GM19238 (cell line): ENCODE data around the gene BASP1.
"Not testable (repeated sequence)": the region's sequence is repeated elsewhere in the genome, so short reads cannot be mapped to it uniquely, and the experiment has no call there.

Experiments used
- DNase-seq: peaks from one replicate; pipeline ENCODE4 v3.0.0; 2011; ENCODE audit warnings: low spot score; ENCODE audit not compliant: insufficient read length

Gene BASP1

DNA sequence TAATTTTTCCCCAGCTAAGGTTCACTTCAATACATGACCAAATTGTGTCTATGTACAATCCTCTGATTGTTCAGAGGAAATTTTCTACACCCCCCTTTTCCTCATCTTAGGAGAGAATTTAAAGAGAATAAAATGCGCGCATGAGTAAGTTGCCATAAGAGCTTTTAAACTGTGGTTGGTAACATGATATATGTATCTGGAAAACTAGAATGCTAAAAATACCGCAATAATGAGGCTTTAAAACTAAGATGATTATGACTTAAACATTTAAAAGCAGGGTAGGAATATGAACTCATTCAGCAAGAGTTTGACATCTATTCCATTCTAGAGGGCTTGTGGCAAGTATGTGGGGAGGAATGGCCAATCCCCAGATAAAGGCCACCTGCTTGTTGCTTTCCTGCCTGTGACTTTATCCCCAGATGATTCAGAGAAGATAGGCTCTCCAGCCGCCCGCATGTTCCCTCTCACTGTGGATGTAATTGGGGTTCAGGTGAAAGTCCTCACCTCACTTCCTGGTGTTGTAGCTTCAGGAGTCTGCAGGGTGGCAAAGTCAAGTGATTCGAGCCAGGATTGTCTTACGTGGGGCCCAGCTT lies 26.5 kb upstream of the BASP1 start:
- DNase-seq = no peak

DNA sequence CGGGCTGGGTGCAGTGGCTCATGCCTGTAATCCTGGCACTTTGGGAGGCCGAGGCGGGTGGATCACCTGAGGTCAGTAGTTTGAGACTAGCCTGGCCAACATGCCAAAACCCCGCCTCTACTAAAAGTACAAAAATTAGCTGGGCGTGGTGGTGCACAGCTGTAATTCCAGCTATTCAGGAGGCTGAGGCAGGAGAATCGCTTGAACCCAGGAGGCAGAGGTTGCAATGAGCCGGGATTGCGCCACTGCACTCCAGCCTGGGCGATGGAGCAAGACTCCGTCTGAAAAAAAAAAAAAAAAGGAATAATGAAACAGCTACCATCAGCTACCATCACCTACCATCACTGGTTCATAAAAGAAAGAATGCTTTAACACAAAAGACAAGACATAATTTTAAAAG lies 25.9 kb upstream of the BASP1 start:
- not testable (repeated sequence) for DNase-seq

DNA sequence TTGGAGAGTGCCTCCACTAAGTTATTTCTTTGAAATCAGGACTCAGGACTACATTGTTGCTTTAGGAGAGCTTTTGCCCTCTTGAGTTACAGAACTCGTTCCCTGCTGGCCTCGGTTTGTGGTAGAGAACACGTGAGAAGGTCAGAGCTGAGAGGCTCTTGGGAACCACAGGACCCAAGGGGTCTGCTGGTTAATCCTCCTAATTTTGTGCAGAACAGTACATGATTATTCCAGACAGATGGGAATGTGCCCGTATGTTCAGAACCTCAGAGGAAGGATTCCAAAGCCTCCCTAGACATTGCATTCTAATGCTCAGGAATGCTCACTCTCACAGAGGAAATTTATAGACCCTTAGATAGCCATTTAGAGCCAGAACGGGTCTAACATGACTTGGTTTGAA lies 25.2 kb upstream of the BASP1 start:
- DNase-seq = no peak

GRCh38 chr5:17196024-17196423 lies 21.4 kb upstream of the BASP1 start:
- DNase-seq = no peak

- DNase-seq = no peak
These were observed 20.7 kb upstream of the BASP1 start for GRCh38 chr5:17196697-17197096.

GRCh38 chr5:17203329-17204132 lies 13.9 kb upstream of the BASP1 start:
- DNase-seq = peak; percentile 28

- no peak for DNase-seq
These were observed 13.3 kb upstream of the BASP1 start for GRCh38 chr5:17204133-17204489.

GRCh38 chr5:17206021-17206420 lies 11.4 kb upstream of the BASP1 start:
- DNase-seq = no peak

- no peak for DNase-seq
These were observed 5.2 kb upstream of the BASP1 start for GRCh38 chr5:17212191-17212590.

GRCh38 chr5:17212996-17213395 lies 4.4 kb upstream of the BASP1 start:
- DNase-seq = no peak

DNA sequence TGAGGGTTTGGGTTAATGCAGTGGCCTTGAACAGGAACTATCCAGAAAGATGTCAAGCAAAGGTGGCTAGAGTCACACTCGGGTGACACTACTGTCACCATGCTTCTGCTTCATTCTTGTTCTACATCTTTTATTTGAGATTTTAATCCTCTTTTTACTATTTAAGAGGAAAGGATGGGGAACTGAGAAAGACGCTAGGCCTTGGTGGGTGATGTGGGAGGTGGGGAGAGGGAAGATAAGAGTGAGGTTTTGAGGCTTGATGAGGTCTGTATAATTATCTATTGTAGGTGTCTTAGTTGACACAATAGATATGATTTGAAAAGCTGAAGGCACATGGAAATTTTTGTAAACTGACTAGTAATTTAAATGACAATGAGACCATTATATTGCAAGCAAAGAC lies 3.5 kb upstream of the BASP1 start:
- DNase-seq = no peak

DNA sequence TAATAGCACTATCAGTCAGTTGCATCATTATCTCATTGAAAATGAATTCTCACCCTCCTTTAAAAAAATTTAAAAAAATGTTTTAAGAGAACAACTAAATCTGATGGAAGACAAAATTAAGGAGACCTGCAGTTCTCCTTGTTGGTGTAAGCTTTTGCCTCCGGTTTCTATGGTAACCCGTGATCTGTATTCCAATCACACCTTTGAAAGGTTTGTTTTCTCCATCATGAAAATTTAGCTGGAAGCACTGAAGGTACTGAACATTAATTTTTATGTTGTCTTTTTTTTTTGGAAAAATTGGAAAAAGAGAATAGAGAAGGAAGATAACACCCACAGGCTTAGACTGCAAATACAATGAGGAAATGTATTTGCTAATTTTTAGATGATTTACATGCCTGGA lies 2.5 kb upstream of the BASP1 start:
- DNase-seq = no peak

- DNase-seq = no peak
These were observed 2.1 kb upstream of the BASP1 start for GRCh38 chr5:17215361-17215760.

DNA sequence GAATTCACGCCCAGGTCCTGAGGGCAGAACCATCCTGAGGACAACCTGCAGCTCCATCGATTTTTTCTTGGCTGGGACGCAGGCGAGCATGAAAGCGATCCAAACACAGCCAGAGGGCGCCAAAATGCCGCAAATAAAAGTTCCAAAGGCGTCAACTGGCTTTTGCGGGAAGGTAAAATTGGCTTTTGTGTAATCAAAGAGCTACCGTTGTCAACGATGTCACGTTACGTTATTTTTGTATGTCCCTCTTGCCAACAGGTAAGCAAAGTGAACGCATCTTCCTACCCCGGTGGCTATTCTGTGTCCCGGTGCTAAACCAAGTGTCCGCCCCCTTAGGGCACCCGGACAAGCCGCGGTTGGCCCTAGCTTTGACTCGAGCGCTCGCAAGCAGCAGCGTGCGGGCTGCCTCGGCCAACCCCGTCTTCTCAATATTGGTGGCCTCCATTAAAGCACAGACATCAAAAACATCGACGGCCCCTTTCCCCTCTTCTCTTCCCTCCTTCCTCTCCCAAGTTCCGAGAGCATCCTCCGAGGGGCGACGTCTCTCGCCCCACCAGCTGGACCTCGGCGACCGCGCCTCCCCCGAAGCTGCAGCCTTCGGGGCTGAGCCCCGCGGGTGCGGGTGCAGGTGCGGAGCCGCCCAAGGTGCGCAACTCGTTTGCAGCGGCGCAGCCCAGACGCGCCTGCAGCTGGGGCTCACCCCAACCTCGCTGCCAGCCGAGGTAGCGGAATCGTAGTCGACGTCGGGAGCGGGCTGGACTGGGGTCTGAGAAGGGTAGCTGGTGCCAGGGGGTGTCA lies 1.1 kb upstream of the BASP1 start:
- peak; percentile 39 for DNase-seq

DNA sequence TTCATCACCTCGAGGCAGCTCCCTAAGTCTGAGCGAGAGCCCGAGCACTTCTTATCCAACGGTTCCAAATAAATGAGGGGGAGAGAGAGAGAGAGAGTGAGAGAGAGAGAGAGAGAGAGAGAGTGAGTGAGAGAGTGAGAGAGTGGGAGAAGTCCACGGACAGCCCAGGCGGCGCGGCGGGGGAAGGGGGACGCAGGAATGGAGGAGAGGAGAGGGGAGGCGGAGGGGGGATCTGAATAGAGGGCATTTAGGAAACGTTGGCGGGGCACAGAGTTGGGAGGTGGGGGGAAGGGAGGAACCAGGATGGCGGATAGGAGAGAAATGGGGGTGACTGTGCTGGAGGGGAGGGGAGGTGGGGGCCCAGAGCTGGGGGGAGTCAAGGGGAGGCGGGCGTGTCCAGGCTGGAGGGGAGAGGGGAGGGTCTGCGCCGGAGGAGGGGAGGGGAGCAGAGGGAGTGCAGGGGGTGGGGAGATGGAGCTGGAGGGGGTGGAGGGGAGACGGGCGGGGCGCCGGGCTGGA lies 398 bp upstream of the BASP1 start:
- no peak for DNase-seq

DNA sequence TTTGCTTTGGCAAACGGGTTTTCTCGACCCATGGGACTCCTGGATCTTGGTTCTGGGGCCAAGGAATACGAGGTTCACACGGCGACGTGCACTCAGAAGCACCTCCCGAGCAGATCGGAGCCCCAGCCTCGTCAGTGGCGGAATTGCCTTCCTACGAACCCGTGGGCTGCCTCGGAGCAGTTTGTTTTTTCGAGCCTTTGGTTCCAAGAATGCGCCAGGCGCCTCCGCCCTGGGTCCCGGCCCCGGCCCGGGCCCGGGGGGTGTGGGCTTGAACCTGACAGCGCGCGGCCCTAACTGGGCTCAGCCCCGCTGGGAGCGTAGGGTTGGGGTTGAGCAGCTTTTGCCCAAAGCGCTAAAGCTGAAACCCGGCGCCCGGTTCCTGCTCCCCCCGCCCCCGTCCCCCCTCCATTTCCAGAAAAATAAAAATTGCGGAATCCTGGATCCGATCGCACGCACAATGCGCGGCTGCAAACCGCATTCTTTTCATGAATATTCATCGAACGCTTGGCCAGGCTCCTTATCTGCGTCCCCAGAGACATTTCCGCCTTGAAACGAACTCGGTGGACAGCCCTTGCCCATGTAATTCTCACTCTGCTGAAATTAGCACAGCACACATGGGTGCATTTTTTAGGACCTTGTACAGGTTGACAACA lies 1.0 kb downstream of the BASP1 start:
- DNase-seq = peak; percentile 17

GRCh38 chr5:17219006-17219422 lies 1.6 kb downstream of the BASP1 start:
- peak; percentile 10 for DNase-seq

GRCh38 chr5:17219469-17219868 lies 2.0 kb downstream of the BASP1 start:
- DNase-seq = no peak

DNA sequence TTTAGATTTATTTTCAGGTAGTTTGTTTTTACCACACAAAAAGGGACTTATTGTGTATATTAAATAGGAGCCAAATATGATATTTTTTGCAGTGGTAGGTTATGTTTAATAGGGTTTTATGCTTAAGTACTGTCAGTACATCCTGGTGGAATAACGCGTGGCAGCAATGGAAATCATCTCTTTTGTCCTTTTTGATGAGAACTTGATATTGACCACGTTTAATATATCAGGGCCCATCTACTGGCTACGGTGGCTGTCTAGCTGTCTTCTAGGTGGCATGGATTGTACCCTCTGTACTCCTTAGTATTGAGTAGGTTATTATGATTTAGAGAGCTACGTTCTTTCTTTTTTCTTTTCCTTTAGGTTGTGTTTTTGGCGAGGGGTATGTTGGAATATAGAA lies 2.6 kb downstream of the BASP1 start:
- no peak for DNase-seq

- no peak for DNase-seq
These were observed 3.0 kb downstream of the BASP1 start for GRCh38 chr5:17220469-17220868.

GRCh38 chr5:17221843-17222636 lies 4.6 kb downstream of the BASP1 start:
- DNase-seq = no peak
